Activated T-cell treated with anti-CD3 and anti-CD28 coated beads, Interleukin-2, amount 50 U/mL, for 72 hours (primary cell): ENCODE data around the gene DUSP28. TPM values are rescaled to one million over a fixed set of nuclear protein-coding genes. Genes with fewer than 3 reads are reported as not detected.

Source experiments
- ATAC-seq, 2 donors: fragments of 150-1000 bp; cut with Tn5 transposase; replicated peaks in 1 of 2; 2 replicates each; pipeline ENCODE4 v1.10.0; 2021; ENCODE audit warnings: moderate library complexity in 2 of 2, mild to moderate bottlenecking in 1 of 2
- DNase-seq, 2 donors: peaks; one replicate each; pipeline ENCODE4 v3.0.0; 2021 to 2022; ENCODE audit warnings: mixed read lengths in 1 of 2
- H3K27ac Mint-ChIP-seq: one replicate; pipeline ENCODE4 v1.8.0; 2022; ENCODE audit warnings: mild to moderate bottlenecking, moderate library complexity, mixed read lengths
- H3K27me3 Mint-ChIP-seq: one replicate; pipeline ENCODE4 v1.8.0; 2022; ENCODE audit warnings: low read depth, mixed read lengths
- H3K36me3 Mint-ChIP-seq, 2 donors: one replicate each; pipeline ENCODE4 v1.8.0; 2022; ENCODE audit warnings: mixed read lengths in 2 of 2, mild to moderate bottlenecking in 1 of 2; ENCODE audit not compliant: insufficient read depth in 2 of 2
- H3K4me1 Mint-ChIP-seq: one replicate; pipeline ENCODE4 v1.8.0; 2022; ENCODE audit warnings: low read depth, mixed read lengths
- H3K4me3 Mint-ChIP-seq, 2 donors: one replicate each; pipeline ENCODE4 v1.8.0; 2022; ENCODE audit warnings: mild to moderate bottlenecking in 2 of 2, mixed read lengths in 2 of 2, moderate library complexity in 2 of 2
- H3K9me3 Mint-ChIP-seq, 2 donors: one replicate each; pipeline ENCODE4 v1.8.0; 2022; ENCODE audit warnings: mixed read lengths in 2 of 2
- total RNA-seq, 2 donors: library from RNA; stranded (reverse); gene quantifications; one replicate each; pipeline ENCODE4 v1.2.3, GENCODE V29; 2022

Gene DUSP28
- total RNA-seq, 2 donors from 2014 or later, result 7.1 to 7.3 TPM

DNA sequence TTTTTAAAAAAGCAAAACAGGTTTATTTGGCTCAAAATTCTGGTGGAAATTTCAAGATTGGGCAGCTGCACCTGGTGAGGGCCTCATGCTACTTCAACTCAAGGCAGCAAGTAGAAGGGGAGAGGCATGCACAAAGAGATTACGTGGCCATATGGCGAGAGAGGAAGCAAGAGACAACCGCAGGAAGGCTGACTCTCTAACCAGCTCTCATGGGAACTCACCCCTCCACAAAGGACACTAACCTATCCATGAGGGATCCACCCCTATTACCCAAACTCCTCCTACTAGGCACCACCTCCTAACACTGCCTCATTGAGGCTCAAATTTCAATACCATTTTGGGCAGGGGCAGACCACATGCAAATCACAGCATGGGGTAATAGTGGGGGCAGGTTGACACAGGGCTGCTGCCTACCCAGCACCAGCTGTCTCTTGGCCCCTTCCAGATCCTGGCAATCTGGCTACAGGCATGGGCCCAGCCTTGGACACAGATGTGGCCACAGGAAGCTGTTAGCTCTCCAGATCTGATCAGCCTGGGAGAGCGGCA, 24.4 kb downstream of the DUSP28 start:
- peak in 1 of 2 donors; percentile 2 for ATAC-seq
- no peak overlapping the region for H3K27ac Mint-ChIP-seq
- no peaks in the 10 kb centered on the region for H3K27me3 Mint-ChIP-seq
- no peaks in the 10 kb centered on the region for H3K9me3 Mint-ChIP-seq
- H3K4me3 Mint-ChIP-seq, result peak overlapping the region; percentile 91 to 98
- H3K36me3 Mint-ChIP-seq, result peaks cover 2 to 13% of the 10 kb centered on the region in 2 donors
- peaks cover 61% of the 10 kb centered on the region for H3K4me1 Mint-ChIP-seq
- no peak for DNase-seq

DNA sequence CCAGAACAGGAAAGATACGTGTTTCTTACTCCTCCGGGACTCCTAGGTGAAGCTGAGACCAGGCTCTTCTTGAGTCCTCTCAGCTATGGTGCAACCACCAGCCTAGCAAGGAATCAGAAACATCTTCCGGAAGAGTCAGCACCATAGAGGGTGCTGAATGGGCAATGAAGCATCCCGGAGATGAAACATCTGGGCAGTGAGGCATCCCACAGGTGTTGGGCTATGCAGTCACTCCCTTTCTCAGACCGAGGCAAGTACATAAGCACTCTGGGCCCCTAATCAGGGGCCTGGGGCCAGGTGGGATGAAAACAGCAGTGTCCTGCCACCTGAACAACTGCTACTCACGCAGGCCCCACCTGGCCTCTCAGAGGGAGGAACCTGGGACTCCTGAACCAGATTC, 24.9 kb downstream of the DUSP28 start:
- Mint-ChIP-seq H3K9me3 (no peaks in the 10 kb centered on the region), H3K27me3 (no peaks in the 10 kb centered on the region), H3K27ac (no peak overlapping the region), H3K4me1 (peaks cover 56% of the 10 kb centered on the region), H3K4me3 (peak overlapping the region; percentile 91 to 98), H3K36me3 (peaks cover 2 to 11% of the 10 kb centered on the region in 2 donors)
- no peak for DNase-seq
- no peak for ATAC-seq

DNA sequence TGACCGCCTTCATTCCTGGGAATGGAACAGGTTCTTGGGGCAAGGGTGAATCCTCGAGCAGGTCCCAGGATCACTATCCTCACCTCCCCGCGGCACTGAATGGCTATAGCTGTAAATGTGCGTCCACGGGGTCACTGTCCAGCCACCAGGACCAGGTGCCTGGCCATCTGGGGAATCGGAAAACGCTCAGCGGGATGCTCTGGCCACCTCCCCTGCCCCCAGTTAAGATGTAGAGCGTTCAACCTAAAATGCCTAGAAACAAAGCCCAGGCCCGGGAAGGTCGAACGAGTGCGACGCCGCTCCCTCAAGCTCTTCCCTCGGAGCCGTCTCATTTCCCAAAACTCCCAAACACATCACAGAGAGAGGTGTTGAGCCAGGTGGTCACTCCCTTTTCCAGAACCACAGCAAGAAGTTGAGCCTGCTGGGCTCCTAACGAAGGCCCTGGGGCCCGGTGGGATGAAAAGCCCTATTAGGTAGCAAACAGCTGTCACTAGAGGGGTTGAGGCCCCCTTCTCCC, 25.6 kb downstream of the DUSP28 start:
- Mint-ChIP-seq H3K36me3 (peaks cover 2 to 5% of the 10 kb centered on the region in 2 donors), H3K27me3 (no peaks in the 10 kb centered on the region), H3K4me3 (peak overlapping the region; percentile 91 to 98), H3K9me3 (no peaks in the 10 kb centered on the region), H3K27ac (peak overlapping the region; percentile 90), H3K4me1 (peaks cover 49% of the 10 kb centered on the region)
- no peak for DNase-seq
- no peak for ATAC-seq

DNA sequence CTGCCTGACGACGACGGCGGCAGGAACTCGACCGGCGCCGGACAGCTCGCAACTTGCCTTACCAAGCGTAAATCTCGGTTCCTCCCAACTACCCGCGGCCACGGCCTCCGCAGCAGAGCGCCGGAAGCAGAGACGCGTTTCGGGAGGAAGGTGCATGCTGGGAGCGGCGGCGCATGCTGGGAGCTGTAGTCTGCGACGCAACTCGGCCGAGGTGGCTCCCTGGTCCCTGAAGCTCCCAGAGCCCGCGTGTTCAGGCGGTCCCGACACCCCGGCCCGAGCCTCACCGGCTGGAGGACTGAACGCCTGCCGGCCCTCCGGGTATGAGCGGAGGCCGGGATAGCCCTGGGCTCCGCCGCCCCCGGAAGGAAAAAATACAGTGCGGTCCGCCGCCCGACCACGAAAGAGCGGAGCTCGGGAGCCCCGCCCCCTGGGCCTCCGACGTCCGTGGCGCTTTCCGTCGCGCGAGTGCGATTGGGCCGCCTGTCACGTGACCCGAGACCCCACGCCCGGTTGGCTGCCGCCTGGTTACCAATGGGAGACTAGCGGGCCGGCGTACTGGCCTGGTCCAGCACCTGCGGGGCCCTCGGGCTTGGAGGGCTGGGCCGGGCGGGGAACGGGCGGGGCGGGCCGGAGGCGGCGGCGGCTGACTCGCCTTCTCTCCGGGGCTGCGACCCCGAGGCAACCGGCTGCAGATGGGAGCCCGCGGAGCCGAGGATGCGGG, 26.2 kb downstream of the DUSP28 start, which contains the start of gene CAPN10:
TSS of gene CAPN10 (plus strand) at position 537 of the 721 bp plus-strand sequence. CDS start at position 715, 178 bp downstream.
- Mint-ChIP-seq H3K4me3 (peak within 1 kb of the TSS; percentile 91 to 98), H3K4me1 (peaks cover 48% of the 10 kb centered on the region), H3K27me3 (no peaks in the 10 kb centered on the region), H3K27ac (peak within 1 kb of the TSS; percentile 90), H3K9me3 (no peaks in the 10 kb centered on the region), H3K36me3 (peaks cover 0 to 1% of the 10 kb centered on the region in 2 donors)
- ATAC-seq, result peak; percentile 91
- DNase-seq, result peak; percentile 98 to 99

DNA sequence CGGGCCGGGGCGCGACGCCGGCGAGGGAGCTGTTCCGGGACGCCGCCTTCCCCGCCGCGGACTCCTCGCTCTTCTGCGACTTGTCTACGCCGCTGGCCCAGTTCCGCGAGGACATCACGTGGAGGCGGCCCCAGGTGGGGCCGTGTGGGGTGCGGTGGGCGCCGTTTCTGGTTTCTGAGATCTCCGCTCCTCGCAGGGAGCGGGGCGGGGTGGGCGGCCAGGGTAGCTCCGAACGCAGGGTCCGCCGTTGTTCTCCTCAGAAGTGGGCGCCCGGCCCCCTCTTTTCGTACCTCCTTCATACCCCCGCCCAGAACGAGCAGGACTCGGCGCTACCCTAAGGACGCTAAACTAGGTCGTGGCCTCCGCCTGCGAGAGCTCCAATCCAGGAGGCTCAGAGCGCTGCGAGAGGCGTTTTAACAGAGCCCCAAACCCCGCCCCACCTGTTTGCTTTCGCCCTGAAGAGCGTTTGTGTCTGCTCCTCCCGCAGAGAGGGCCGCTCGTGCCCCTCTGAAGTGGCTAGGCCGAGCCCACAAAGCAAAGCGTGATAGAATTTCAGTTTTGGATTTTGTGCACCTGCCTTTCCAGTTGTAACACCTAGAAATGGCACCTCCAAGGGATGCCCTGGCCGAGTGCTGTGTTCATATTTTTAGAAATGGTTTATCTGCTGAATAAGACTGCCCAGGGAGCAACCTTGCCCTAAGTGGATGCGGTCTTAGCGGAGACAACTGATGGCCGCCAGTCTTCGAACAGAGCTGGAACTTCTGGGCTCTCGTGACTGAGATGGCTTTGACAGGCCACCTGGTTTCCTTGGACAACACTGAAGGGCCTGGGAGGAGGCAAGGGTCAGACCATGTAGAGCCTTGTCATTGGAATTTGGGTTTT, 27.0 kb downstream of the DUSP28 start:
- Mint-ChIP-seq H3K36me3 (no peaks in the 10 kb centered on the region), H3K4me1 (peaks cover 48% of the 10 kb centered on the region), H3K4me3 (peak overlapping the region; percentile 76 to 95), H3K27me3 (no peaks in the 10 kb centered on the region), H3K27ac (peak overlapping the region; percentile 87), H3K9me3 (no peaks in the 10 kb centered on the region)
- ATAC-seq (peak; percentile 35 to 36), DNase-seq (peak; percentile 67 to 70)

DNA sequence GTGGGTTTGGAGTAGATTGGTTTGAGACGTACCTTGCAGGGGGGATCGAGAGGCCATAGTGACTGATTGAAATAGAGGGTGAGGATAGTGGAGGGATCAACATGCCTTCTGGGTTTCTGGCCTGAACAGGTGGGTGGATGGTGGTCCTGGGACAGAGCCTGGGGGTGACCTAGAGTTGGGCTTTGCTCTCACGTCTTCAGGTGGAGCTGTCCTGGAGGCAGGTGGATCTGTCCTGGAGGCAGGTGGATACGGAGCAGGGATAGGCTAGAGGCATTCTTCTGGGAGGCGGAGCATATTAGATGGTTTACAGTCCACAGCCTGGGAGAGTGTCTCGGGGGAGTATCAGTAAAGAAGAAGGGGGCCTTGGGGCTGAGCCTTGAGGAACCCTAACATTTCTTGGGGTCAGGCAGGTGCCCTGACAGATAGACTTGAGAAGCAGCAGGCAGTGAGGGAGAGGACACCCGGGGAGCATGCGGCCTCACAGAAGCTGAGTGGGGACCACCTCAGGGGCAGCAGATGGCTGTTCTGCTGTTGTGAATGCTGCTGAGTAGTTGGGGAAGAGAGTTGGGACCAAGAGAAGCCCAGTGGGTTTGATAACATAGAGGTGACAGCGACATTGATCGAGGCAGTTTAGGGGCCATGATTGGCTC, 28.0 kb downstream of the DUSP28 start:
- Mint-ChIP-seq H3K36me3 (no peaks in the 10 kb centered on the region), H3K4me3 (peak overlapping the region; percentile 76 to 95), H3K27ac (peak overlapping the region; percentile 26), H3K9me3 (no peaks in the 10 kb centered on the region), H3K27me3 (no peaks in the 10 kb centered on the region), H3K4me1 (peaks cover 38% of the 10 kb centered on the region)
- no peak for ATAC-seq
- DNase-seq, result no peak

DNA sequence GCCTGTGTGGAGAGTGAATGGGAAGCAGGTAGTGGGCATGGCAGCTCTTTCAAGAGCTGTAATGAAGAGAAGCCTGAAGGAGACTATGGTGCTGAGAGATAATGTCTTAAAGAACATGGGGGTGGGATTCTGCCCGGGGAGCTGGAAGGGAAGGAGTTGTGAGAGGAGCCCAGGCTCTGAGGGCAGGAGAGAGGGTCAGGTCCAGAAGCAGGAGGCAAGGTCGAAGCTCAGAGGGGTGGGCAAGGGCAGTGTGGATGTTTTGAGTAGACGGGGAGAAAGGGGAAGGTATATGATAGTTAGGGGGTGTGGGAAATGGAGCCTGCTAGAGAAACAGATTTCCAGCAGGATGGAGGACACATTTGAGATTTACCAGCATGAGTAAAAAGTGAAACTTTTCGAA, 28.5 kb downstream of the DUSP28 start:
- Mint-ChIP-seq H3K9me3 (no peaks in the 10 kb centered on the region), H3K4me3 (peak overlapping the region; percentile 76 to 95), H3K4me1 (peaks cover 33% of the 10 kb centered on the region), H3K27me3 (no peaks in the 10 kb centered on the region), H3K27ac (peak overlapping the region; percentile 26), H3K36me3 (no peaks in the 10 kb centered on the region)
- no peak for ATAC-seq
- no peak for DNase-seq

DNA sequence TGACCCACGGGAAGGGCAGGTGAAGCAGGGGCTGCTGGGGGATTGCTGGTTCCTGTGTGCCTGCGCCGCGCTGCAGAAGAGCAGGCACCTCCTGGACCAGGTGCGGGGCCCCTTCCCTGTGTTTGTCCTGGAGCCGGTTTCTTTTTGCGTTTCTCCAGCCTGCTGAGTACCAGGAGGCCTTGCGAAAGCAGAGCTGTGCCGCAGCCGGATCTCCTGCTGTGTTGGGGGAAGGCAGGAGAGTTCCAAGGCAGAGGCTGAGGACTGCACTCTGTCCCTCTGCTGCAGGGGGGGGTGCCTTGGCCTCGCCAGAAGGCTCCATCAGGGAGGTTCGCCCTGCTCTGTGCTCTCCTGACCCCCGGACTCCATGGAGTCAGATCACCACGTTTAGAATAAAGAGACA, 29.2 kb downstream of the DUSP28 start:
- DNase-seq (no peak), ATAC-seq (no peak)
- H3K9me3 Mint-ChIP-seq, result no peaks in the 10 kb centered on the region
- H3K4me1 Mint-ChIP-seq, result peaks cover 28% of the 10 kb centered on the region
- no peaks in the 10 kb centered on the region for H3K36me3 Mint-ChIP-seq
- H3K27me3 Mint-ChIP-seq, result no peaks in the 10 kb centered on the region
- no peak overlapping the region for H3K27ac Mint-ChIP-seq
- no peak overlapping the region for H3K4me3 Mint-ChIP-seq

DNA sequence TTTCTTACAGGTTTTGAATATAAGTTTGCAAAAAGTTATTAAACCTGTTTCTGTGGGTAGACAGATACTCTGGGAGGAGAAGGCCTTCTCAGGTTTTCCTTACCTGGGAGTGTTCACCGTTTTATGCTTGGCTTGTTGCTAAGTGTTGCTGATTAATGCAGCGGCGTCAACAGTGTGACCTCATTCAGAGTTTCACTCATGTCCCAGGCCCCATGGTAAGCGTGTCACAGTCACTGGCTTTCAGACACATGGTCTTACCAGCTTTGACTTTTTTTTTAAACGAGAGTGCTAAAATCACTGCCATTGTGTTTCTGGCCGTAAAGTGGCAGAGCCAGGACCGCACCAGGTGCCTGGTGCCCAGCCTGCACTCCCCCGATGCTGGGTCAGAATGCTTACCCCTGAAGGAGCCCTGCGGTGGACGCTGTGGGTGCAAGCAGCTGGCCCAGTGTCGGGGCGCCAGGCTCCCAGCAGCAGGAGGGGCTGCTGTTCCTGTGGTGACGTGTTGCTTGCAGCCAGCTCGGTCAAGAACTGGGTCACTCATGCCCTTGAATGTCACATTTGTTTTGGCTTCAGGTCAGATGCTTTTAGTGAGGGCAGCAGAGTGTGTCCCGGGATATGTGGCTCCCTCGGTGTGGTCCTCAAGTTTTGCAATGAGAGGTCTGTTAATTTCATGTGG, 29.8 kb downstream of the DUSP28 start:
- peaks cover 22% of the 10 kb centered on the region for H3K4me1 Mint-ChIP-seq
- no peak for DNase-seq
- no peaks in the 10 kb centered on the region for H3K36me3 Mint-ChIP-seq
- no peaks in the 10 kb centered on the region for H3K27me3 Mint-ChIP-seq
- H3K9me3 Mint-ChIP-seq, result no peaks in the 10 kb centered on the region
- no peak overlapping the region for H3K27ac Mint-ChIP-seq
- H3K4me3 Mint-ChIP-seq, result no peak overlapping the region
- ATAC-seq, result no peak

DNA sequence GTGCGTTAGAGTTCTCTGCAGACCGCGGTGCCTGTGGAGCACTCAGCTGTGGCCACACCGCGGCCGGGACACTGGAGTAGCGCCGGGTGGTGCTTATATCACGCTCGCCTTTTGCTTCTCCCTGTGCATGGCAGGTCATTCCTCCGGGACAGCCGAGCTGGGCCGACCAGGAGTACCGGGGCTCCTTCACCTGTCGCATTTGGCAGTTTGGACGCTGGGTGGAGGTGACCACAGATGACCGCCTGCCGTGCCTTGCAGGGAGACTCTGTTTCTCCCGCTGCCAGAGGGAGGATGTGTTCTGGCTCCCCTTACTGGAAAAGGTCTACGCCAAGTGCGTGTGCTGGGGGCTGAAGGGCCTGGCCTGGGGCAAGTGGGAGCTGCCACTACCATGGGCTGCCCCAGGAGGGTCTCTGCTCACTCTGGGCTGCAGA, 30.5 kb downstream of the DUSP28 start:
- no peak overlapping the region for H3K4me3 Mint-ChIP-seq
- ATAC-seq (no peak), DNase-seq (no peak)
- no peaks in the 10 kb centered on the region for H3K27me3 Mint-ChIP-seq
- no peaks in the 10 kb centered on the region for H3K9me3 Mint-ChIP-seq
- H3K4me1 Mint-ChIP-seq, result peaks cover 21% of the 10 kb centered on the region
- H3K27ac Mint-ChIP-seq, result no peak overlapping the region
- no peaks in the 10 kb centered on the region for H3K36me3 Mint-ChIP-seq

DNA sequence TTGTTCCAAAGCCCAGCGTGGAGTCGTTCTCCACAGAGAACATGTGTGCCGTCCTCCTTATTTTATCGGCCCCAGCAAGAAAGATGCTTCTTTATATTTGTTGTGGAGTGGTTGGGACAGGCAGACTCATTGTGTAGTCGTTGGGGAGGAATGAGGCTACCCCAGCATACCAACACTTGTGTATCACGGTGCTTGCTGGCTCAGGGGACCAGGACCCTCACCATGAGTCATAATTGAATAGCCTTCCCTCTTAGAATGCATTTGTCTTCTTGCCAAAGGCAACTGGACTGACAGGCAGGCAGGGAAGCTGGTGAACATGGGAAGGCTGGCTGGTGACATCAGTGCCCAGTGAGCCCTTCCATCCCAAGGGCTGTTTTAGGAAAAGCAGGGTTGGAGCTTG, 31.1 kb downstream of the DUSP28 start:
- Mint-ChIP-seq H3K27ac (no peak overlapping the region), H3K4me1 (peaks cover 21% of the 10 kb centered on the region), H3K27me3 (no peaks in the 10 kb centered on the region), H3K4me3 (no peak overlapping the region), H3K36me3 (no peaks in the 10 kb centered on the region), H3K9me3 (no peaks in the 10 kb centered on the region)
- no peak for DNase-seq
- no peak for ATAC-seq

DNA sequence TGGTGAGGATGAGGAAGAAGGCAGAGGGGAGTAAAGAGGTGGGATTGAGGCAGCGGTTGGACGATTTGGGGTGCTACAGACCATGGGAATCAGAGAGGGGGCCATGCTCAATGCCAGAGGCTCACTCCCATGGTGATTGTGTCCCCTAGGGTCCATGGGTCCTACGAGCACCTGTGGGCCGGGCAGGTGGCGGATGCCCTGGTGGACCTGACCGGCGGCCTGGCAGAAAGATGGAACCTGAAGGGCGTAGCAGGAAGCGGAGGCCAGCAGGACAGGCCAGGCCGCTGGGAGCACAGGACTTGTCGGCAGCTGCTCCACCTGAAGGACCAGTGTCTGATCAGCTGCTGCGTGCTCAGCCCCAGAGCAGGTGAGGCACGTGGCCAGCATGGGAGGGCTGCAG, 31.6 kb downstream of the DUSP28 start:
- no peak for DNase-seq
- H3K27me3 Mint-ChIP-seq, result no peaks in the 10 kb centered on the region
- H3K27ac Mint-ChIP-seq, result no peak overlapping the region
- no peaks in the 10 kb centered on the region for H3K9me3 Mint-ChIP-seq
- H3K36me3 Mint-ChIP-seq, result no peaks in the 10 kb centered on the region
- no peak overlapping the region for H3K4me3 Mint-ChIP-seq
- ATAC-seq, result no peak
- peaks cover 21% of the 10 kb centered on the region for H3K4me1 Mint-ChIP-seq
